ENCODE data around the gene PHKA1. TPM values are rescaled to one million over a fixed set of nuclear protein-coding genes. Genes with fewer than 3 reads are reported as not detected.

PHKA1 gene
- total RNA-seq, 4 donors from 2014 or later: 1.8 to 4.6 (median 2.4) TPM

DNA sequence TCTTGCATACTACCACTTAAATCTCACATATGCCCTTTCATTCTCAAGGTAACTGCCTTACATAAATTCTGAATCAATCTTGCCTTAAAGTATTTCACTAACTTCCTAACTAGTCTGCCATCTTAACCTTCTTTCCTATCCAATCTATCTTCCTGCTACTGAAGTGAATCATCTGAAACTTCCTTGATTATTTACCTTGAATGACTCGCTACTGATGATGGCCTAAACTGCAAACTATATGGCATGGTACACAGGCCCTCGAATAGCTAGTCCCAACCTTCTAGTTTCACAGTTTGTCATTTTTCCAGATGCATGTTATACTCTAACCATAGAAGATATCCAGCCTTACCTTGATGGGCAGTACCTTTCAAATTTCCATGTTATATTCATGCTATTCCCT lies 19.9 kb downstream of the PHKA1 start:
- DNase-seq: no peak
- no peak for TF ChIP-seq EP300 (IDR thresholded peaks at IDR 0.05; ENCODE audit: low read depth)
- TF ChIP-seq, protein P1, sequence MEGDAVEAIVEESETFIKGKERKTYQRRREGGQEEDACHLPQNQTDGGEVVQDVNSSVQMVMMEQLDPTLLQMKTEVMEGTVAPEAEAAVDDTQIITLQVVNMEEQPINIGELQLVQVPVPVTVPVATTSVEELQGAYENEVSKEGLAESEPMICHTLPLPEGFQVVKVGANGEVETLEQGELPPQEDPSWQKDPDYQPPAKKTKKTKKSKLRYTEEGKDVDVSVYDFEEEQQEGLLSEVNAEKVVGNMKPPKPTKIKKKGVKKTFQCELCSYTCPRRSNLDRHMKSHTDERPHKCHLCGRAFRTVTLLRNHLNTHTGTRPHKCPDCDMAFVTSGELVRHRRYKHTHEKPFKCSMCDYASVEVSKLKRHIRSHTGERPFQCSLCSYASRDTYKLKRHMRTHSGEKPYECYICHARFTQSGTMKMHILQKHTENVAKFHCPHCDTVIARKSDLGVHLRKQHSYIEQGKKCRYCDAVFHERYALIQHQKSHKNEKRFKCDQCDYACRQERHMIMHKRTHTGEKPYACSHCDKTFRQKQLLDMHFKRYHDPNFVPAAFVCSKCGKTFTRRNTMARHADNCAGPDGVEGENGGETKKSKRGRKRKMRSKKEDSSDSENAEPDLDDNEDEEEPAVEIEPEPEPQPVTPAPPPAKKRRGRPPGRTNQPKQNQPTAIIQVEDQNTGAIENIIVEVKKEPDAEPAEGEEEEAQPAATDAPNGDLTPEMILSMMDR (IDR thresholded peaks at IDR 0.05): no peak
- no peak for TF ChIP-seq POLR2A (IDR thresholded peaks at IDR 0.05)
- TF ChIP-seq POLR2AphosphoS5 (IDR thresholded peaks at IDR 0.05): no peak
- H3K9me3 ChIP-seq: no peaks in the 10 kb centered on the region
- no peaks in the 10 kb centered on the region for H3K36me3 ChIP-seq
- H3K4me3 ChIP-seq: no peak overlapping the region
- WGBS, 2 donors (ENCODE audit: low coverage in 1 of 2): 63 to 83% methylated on average over 2 of the region's 2 CpGs
- in situ Hi-C loops (cut with MboI; ENCODE audit: low pct_ligation_motif_present in 1 of 4, low pct_unique_long_range_greater_than_20kb in 1 of 4, low sequenced_read_pairs in 3 of 4) (no loop called here), intact Hi-C loops (cut with DNase I; ENCODE audit: low total_unique reads) (no loop called here)
- no peak overlapping the region for H3K27ac ChIP-seq
- no peaks in the 10 kb centered on the region for H3K4me1 ChIP-seq
- no peaks in the 10 kb centered on the region for H3K27me3 ChIP-seq

DNA sequence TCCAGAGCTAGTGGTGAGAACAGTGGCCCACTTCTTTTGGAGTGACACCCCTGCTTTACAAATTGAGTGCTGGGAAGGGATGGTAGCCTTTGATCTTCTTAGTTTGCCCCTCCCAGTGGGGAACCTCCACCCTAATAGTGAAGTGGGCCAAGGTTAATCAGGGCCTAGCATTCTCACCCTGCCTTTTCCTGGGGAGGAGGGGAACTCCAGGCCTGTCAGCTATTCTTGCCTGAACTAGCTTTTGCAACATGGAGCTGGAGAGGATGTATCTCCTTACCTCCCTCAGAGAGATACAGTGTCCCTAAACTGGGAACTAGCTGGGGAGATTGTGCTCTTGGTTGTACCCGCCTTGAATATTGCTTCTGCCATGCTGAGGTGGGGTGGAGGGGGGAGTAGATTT lies 20.6 kb downstream of the PHKA1 start:
- H3K4me3 ChIP-seq: no peak overlapping the region
- DNase-seq: no peak
- in situ Hi-C loops (cut with MboI; ENCODE audit: low pct_ligation_motif_present in 1 of 4, low pct_unique_long_range_greater_than_20kb in 1 of 4, low sequenced_read_pairs in 3 of 4): no loop called here
- TF ChIP-seq EP300 (IDR thresholded peaks at IDR 0.05; ENCODE audit: low read depth): no peak
- TF ChIP-seq, protein P1 (IDR thresholded peaks at IDR 0.05): no peak
- TF ChIP-seq POLR2A (IDR thresholded peaks at IDR 0.05): no peak
- TF ChIP-seq POLR2AphosphoS5 (IDR thresholded peaks at IDR 0.05): no peak
- no peaks in the 10 kb centered on the region for H3K36me3 ChIP-seq
- WGBS, 2 donors (ENCODE audit: low coverage in 1 of 2): 52% methylated on average over 1 of the region's 1 CpG; no CpG with 5 or more reads in 1 of the 2 donors
- no peaks in the 10 kb centered on the region for H3K9me3 ChIP-seq
- no peak overlapping the region for H3K27ac ChIP-seq
- no peaks in the 10 kb centered on the region for H3K27me3 ChIP-seq
- no peaks in the 10 kb centered on the region for H3K4me1 ChIP-seq
- intact Hi-C loops (cut with DNase I; ENCODE audit: low total_unique reads): no loop called here

- no peaks in the 10 kb centered on the region for H3K36me3 ChIP-seq
- no peaks in the 10 kb centered on the region for H3K27me3 ChIP-seq
- no peak for DNase-seq
- TF ChIP-seq POLR2AphosphoS5 (IDR thresholded peaks at IDR 0.05) (no peak), POLR2A (IDR thresholded peaks at IDR 0.05) (no peak), EP300 (IDR thresholded peaks at IDR 0.05; ENCODE audit: low read depth) (no peak)
- TF ChIP-seq, protein P1 (IDR thresholded peaks at IDR 0.05): no peak
- in situ Hi-C loops (cut with MboI; ENCODE audit: low pct_ligation_motif_present in 1 of 4, low pct_unique_long_range_greater_than_20kb in 1 of 4, low sequenced_read_pairs in 3 of 4): no loop called here
- H3K4me3 ChIP-seq: no peak overlapping the region
- 63 to 80% methylated on average over 1 of the region's 1 CpG for WGBS, 2 donors (ENCODE audit: low coverage in 1 of 2)
- no peak overlapping the region for H3K27ac ChIP-seq
- H3K9me3 ChIP-seq: no peaks in the 10 kb centered on the region
- intact Hi-C loops (cut with DNase I; ENCODE audit: low total_unique reads): no loop called here
- no peaks in the 10 kb centered on the region for H3K4me1 ChIP-seq
These were observed 26.7 kb downstream of the PHKA1 start for GRCh38 chrX:72687396-72687795.

GRCh38 chrX:72685810-72686456 lies 28.2 kb downstream of the PHKA1 start:
- in situ Hi-C loops (cut with MboI; ENCODE audit: low pct_ligation_motif_present in 1 of 4, low pct_unique_long_range_greater_than_20kb in 1 of 4, low sequenced_read_pairs in 3 of 4) (no loop called here), intact Hi-C loops (cut with DNase I; ENCODE audit: low total_unique reads) (no loop called here)
- Histone ChIP-seq H3K36me3 (no peaks in the 10 kb centered on the region), H3K4me1 (no peaks in the 10 kb centered on the region), H3K27ac (no peak overlapping the region), H3K4me3 (no peak overlapping the region), H3K9me3 (no peaks in the 10 kb centered on the region), H3K27me3 (no peaks in the 10 kb centered on the region)
- no peak for DNase-seq
- 20 to 53% methylated on average over 1 to 4 of the region's 4 CpGs for WGBS, 2 donors (ENCODE audit: low coverage in 1 of 2)
- TF ChIP-seq POLR2A (IDR thresholded peaks at IDR 0.05) (no peak), EP300 (IDR thresholded peaks at IDR 0.05; ENCODE audit: low read depth) (no peak), POLR2AphosphoS5 (IDR thresholded peaks at IDR 0.05) (no peak)
- TF ChIP-seq, protein P1 (IDR thresholded peaks at IDR 0.05): no peak
